Suprapubic skin (tissue), 4 donors: ENCODE results near the gene ANKRD40. TPM values are rescaled to one million over a fixed set of nuclear protein-coding genes. Genes with fewer than 3 reads are reported as not detected.

ENCODE experiments used
- DNase-seq, 2 donors: peaks; one replicate each; pipeline ENCODE4 v3.0.0-alpha.2; 2019; ENCODE audit warnings: low spot score in 2 of 2
- H3K27ac ChIP-seq: fragments of 200-600 bp; sonication (generic); one replicate; pipeline ENCODE4 v1.5.1; 2019
- H3K27me3 ChIP-seq: fragments of 200-600 bp; sonication (generic); one replicate; pipeline ENCODE4 v1.5.1; 2019
- H3K36me3 ChIP-seq: fragments of 200-600 bp; sonication (generic); one replicate; pipeline ENCODE4 v1.5.1; 2019
- H3K4me1 ChIP-seq: fragments of 200-600 bp; sonication (generic); one replicate; pipeline ENCODE4 v1.5.1; 2019
- H3K4me3 ChIP-seq: fragments of 200-600 bp; sonication (generic); one replicate; pipeline ENCODE4 v1.5.1; 2019; ENCODE audit warnings: mild to moderate bottlenecking
- H3K9me3 ChIP-seq: fragments of 200-600 bp; sonication (generic); one replicate; pipeline ENCODE4 v1.5.1; 2019
- EP300 ChIP-seq: sonication (generic); formaldehyde crosslinking; IDR thresholded peaks from one replicate; pipeline ENCODE4 v1.6.1; 2017; ENCODE audit warnings: antibody characterized with exemption
- POLR2A ChIP-seq, 2 donors: fragments of 450-650 bp; IDR thresholded peaks; one replicate each; pipeline ENCODE4 v1.6.1; 2017; ENCODE audit warnings: antibody characterized with exemption in 2 of 2, mild to moderate bottlenecking in 2 of 2, moderate library complexity in 2 of 2
- POLR2AphosphoS5 ChIP-seq, 3 donors: sonication (generic); formaldehyde crosslinking; IDR thresholded peaks; one replicate each; pipeline ENCODE4 v1.6.1; 2017; ENCODE audit warnings: antibody characterized with exemption in 3 of 3
- WGBS: methylation state at CpG from one replicate; pipeline ENCODE4 v1.1.5; 2018; 5-methylcytosine and 5-hydroxymethylcytosine counted together
- total RNA-seq, 4 donors: library from RNA; depleted of rRNA; stranded (reverse); fragments of >200 nt; gene quantifications; one replicate each; pipeline ENCODE4 v1.1.0, GENCODE V29; 2016
- TF ChIP-seq, protein P1 (sequence below), 2 donors: fragments of 200-600 bp in 1 of 2; fragments of 450-650 bp in 1 of 2; sonication (generic) in 1 of 2; IDR thresholded peaks; one replicate each; pipeline ENCODE4 v1.5.1; 2016 to 2019; ENCODE audit warnings: antibody characterized with exemption in 2 of 2, mild to moderate bottlenecking in 1 of 2, moderate library complexity in 1 of 2

Gene ANKRD40
- total RNA-seq, 4 donors from 2014 or later, result 21.4 to 33.8 (median 26.6) TPM

DNA sequence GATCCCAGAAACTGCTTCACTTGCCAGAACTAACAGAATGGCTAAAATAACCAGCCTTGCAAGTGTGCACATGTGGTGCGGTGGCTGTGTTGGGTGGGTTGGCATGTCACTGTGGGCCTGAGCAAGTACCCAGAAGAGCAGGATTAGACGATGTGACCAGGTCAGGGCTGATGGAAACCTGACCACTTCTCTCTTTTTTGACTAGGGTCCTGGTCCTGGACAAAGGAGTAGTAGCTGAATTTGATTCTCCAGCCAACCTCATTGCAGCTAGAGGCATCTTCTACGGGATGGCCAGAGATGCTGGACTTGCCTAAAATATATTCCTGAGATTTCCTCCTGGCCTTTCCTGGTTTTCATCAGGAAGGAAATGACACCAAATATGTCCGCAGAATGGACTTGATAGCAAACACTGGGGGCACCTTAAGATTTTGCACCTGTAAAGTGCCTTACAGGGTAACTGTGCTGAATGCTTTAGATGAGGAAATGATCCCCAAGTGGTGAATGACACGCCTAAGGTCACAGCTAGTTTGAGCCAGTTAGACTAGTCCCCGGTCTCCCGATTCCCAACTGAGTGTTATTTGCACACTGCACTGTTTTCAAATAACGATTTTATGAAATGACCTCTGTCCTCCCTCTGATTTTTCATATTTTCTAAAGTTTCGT is 16.7 kb downstream of the ANKRD40 start:
- 76% methylated on average over 9 of the region's 9 CpGs for WGBS
- no peaks in the 10 kb centered on the region for H3K9me3 ChIP-seq
- no peak overlapping the region for H3K4me3 ChIP-seq
- H3K27me3 ChIP-seq, result no peaks in the 10 kb centered on the region
- H3K4me1 ChIP-seq, result peaks cover 20% of the 10 kb centered on the region
- H3K27ac ChIP-seq, result no peak overlapping the region
- H3K36me3 ChIP-seq, result peaks cover 34% of the 10 kb centered on the region
- DNase-seq, result peak in 1 of 2 donors; percentile 5
- TF ChIP-seq POLR2AphosphoS5 (IDR thresholded peaks at IDR 0.05) (no peak), POLR2A (IDR thresholded peaks at IDR 0.05) (no peak)

DNA sequence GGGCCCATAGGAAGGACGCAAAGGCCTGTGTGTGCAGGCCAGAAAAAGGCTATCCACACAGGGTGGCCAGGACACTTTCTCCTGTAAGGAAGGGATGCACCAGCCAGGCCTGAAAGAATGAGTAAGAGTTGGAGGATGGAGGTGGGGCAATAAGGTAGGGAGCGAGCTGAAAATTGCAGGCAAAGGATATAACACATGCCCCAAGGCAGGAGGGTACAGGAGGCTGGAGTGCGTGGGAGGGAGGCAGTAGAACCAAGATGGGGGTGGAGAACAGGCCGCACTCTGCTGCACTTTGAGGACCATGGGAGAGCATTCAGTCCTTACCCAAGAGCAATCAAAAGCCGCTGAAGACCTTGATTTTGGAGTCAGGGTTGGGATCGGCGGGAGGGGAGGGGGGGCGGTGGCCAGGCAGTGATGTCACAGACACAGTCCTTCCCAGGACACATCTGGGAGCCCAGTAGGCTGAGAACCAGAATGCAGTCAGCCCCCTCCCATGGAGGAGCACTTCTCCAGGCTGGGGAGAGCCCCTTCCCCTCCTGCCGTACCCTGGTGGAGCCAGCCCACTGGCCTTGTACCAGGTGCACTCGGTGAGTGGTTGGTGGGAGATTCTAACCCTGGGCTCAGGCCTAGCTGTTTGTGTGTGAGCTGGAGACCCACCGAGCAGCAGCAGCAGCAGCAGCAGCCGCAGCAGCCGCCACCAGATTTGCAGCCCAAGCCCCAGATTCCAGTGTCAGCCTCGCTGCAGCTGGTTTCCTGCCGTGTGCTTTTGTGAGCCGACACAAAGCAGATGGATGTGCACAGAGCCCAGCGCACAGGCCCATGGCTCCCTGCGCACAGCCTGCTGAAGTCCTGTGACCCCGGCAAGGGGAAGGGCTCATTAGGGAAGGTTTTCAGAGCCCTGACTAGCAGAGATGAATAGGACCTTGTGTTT is 17.5 kb downstream of the ANKRD40 start:
- Histone ChIP-seq H3K27ac (no peak overlapping the region), H3K9me3 (no peaks in the 10 kb centered on the region), H3K36me3 (peaks cover 26% of the 10 kb centered on the region), H3K4me1 (peaks cover 21% of the 10 kb centered on the region), H3K4me3 (no peak overlapping the region), H3K27me3 (no peaks in the 10 kb centered on the region)
- WGBS, result 90% methylated on average over 14 of the region's 19 CpGs
- DNase-seq, result peak in 1 of 2 donors; percentile 51
- no peak for TF ChIP-seq POLR2AphosphoS5 (IDR thresholded peaks at IDR 0.05)
- TF ChIP-seq, protein P1, sequence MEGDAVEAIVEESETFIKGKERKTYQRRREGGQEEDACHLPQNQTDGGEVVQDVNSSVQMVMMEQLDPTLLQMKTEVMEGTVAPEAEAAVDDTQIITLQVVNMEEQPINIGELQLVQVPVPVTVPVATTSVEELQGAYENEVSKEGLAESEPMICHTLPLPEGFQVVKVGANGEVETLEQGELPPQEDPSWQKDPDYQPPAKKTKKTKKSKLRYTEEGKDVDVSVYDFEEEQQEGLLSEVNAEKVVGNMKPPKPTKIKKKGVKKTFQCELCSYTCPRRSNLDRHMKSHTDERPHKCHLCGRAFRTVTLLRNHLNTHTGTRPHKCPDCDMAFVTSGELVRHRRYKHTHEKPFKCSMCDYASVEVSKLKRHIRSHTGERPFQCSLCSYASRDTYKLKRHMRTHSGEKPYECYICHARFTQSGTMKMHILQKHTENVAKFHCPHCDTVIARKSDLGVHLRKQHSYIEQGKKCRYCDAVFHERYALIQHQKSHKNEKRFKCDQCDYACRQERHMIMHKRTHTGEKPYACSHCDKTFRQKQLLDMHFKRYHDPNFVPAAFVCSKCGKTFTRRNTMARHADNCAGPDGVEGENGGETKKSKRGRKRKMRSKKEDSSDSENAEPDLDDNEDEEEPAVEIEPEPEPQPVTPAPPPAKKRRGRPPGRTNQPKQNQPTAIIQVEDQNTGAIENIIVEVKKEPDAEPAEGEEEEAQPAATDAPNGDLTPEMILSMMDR (IDR thresholded peaks at IDR 0.05), result no peak
- no peak for TF ChIP-seq EP300
- no peak for TF ChIP-seq POLR2A (IDR thresholded peaks at IDR 0.05)

DNA sequence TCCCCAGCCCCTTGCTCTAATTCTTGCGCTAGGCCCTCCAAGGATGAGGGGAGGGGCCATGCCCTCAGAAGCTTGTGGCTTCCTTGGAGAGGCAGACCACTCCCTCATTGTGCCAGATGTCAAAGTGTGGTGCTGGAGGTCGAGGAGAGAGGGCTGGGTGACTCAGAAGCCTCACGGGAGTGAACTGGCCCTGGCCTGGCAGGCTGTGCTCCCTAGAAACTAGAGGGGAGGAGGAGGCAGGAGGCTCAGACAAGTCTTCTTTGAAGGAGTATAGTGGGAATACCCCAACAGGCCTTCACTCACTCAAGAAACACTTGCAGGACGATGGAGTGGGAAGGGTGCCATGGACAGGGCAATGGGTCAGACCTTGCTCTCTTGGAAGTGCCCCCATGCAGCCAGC is 18.5 kb downstream of the ANKRD40 start:
- Histone ChIP-seq H3K4me3 (no peak overlapping the region), H3K9me3 (no peaks in the 10 kb centered on the region), H3K4me1 (peaks cover 21% of the 10 kb centered on the region), H3K27me3 (no peaks in the 10 kb centered on the region), H3K36me3 (peaks cover 16% of the 10 kb centered on the region), H3K27ac (no peak overlapping the region)
- 56% methylated on average over 4 of the region's 4 CpGs for WGBS
- peak in 1 of 2 donors; percentile 44 for DNase-seq
- no peak for TF ChIP-seq POLR2A (IDR thresholded peaks at IDR 0.05)
- no peak for TF ChIP-seq POLR2AphosphoS5 (IDR thresholded peaks at IDR 0.05)
- TF ChIP-seq, protein P1 (IDR thresholded peaks at IDR 0.05), result no peak
- TF ChIP-seq EP300, result no peak

DNA sequence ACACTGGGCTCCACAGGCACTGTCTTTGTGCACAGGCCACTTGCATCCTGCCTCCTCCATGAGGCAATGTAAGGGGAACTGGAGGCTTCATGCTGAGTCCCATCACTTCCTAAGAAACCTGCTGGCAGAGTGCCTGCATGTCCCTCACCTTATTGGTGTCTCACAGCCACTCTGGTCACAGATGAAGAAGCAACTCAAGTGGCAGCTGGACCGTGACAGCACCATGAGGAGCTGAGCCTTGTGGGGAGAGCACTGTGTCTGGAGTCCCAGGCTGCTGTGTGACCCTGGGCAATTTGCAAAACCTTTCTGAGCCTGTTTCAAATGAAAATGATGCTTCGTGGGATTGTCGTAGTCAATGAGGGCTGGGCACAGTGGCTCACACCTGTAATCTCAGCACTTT is 19.5 kb downstream of the ANKRD40 start:
- Histone ChIP-seq H3K27ac (no peak overlapping the region), H3K4me1 (peaks cover 21% of the 10 kb centered on the region), H3K27me3 (no peaks in the 10 kb centered on the region), H3K36me3 (peaks cover 7% of the 10 kb centered on the region), H3K9me3 (no peaks in the 10 kb centered on the region), H3K4me3 (no peak overlapping the region)
- TF ChIP-seq, protein P1 (IDR thresholded peaks at IDR 0.05), result no peak
- no peak for TF ChIP-seq EP300
- TF ChIP-seq POLR2AphosphoS5 (IDR thresholded peaks at IDR 0.05), result no peak
- no peak for TF ChIP-seq POLR2A (IDR thresholded peaks at IDR 0.05)
- 100% methylated on average over 2 of the region's 3 CpGs for WGBS
- peak in 1 of 2 donors; percentile 34 for DNase-seq

DNA sequence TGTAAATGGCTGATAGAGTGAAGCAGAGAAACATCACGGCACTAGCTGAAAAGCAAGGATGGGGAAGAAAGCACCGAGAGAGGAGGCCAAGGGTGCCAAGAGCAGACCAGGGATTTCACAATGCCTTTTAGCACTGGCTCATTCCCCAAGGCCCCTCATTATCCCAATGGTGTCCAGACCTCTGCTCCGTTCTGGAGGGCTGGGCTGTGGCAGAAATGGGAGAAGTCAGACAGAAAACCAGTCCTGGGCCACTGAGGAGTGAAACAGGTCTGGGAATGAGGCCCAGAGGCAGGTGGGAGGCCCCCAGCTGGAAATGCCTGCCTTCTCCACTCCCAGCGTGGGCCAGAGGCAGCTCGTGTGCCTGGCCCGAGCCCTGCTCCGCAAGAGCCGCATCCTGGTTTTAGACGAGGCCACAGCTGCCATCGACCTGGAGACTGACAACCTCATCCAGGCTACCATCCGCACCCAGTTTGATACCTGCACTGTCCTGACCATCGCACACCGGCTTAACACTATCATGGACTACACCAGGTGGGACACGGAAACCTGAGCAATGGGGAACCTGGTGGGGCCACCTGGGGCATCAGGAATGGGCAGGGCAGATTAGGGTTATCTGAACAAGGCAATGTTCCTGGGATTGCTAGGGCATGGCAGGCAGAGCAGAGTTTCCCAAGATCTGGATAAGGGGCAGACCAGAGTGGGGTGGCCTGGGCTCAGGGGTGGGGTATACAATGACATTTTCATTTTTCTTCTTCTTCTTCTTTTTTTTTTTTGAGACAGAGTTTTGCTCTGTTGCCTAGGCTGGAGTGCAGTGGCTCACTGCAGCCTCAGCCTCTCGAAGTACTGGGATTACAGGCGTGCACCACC is 20.3 kb downstream of the ANKRD40 start:
- TF ChIP-seq, protein P1 (IDR thresholded peaks at IDR 0.05), result no peak
- TF ChIP-seq POLR2AphosphoS5 (IDR thresholded peaks at IDR 0.05), result no peak
- no peak for TF ChIP-seq POLR2A (IDR thresholded peaks at IDR 0.05)
- TF ChIP-seq EP300, result no peak
- Histone ChIP-seq H3K4me1 (peaks cover 21% of the 10 kb centered on the region), H3K27me3 (no peaks in the 10 kb centered on the region), H3K4me3 (no peak overlapping the region), H3K36me3 (no peaks in the 10 kb centered on the region), H3K9me3 (no peaks in the 10 kb centered on the region), H3K27ac (peak overlapping the region; percentile 77)
- peak in 1 of 2 donors; percentile 61 for DNase-seq
- 84% methylated on average over 6 of the region's 16 CpGs for WGBS
